GM13977 (cell line): Measurements from ENCODE around the gene LSS.

Experiments used
- DNase-seq: peaks from one replicate; pipeline ENCODE4 v3.0.0; 2012; ENCODE audit warnings: low spot score
- in situ Hi-C: fragments of 300-500 bp; cut with MboI; formaldehyde crosslinking; loops from one replicate; pipeline ENCODE4 v1.12.0; 2022; ENCODE audit warnings: low sequenced_read_pairs, low pct_unique_long_range_greater_than_20kb, mixed read lengths, inconsistent platforms; ENCODE audit not compliant: unreplicated experiment
- TF ChIP-seq, protein P1 (sequence below): IDR thresholded peaks from 2 replicates; pipeline ENCODE4 v1.5.1; 2012; ENCODE audit warnings: mild to moderate bottlenecking, control low read depth; ENCODE audit not compliant: insufficient read depth; ENCODE audit errors: extremely low read depth, missing control alignments

The LSS gene

DNA sequence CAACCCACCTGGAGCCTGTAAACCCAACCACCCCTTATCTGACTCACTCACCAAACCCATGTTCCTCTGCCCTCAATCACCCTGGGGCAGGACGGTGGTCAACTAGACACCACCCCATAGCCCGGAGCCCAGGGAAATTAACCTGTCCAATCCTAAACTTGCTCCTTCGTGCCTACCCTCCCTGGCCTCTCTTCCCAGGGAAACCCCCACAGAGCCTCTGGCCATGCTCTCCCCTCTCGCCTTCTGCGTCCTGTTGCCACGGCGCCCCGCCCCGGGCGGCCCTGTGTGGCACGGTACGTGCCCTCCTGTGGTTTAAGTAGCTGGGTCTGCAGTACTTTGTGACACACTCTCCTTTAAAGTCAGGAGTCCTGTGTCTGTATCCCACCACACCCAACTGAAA is 69.2 kb downstream of the LSS start:
- in situ Hi-C loops: no loop called here
- no peak for DNase-seq
- TF ChIP-seq, protein P1, sequence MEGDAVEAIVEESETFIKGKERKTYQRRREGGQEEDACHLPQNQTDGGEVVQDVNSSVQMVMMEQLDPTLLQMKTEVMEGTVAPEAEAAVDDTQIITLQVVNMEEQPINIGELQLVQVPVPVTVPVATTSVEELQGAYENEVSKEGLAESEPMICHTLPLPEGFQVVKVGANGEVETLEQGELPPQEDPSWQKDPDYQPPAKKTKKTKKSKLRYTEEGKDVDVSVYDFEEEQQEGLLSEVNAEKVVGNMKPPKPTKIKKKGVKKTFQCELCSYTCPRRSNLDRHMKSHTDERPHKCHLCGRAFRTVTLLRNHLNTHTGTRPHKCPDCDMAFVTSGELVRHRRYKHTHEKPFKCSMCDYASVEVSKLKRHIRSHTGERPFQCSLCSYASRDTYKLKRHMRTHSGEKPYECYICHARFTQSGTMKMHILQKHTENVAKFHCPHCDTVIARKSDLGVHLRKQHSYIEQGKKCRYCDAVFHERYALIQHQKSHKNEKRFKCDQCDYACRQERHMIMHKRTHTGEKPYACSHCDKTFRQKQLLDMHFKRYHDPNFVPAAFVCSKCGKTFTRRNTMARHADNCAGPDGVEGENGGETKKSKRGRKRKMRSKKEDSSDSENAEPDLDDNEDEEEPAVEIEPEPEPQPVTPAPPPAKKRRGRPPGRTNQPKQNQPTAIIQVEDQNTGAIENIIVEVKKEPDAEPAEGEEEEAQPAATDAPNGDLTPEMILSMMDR: no peak

DNA sequence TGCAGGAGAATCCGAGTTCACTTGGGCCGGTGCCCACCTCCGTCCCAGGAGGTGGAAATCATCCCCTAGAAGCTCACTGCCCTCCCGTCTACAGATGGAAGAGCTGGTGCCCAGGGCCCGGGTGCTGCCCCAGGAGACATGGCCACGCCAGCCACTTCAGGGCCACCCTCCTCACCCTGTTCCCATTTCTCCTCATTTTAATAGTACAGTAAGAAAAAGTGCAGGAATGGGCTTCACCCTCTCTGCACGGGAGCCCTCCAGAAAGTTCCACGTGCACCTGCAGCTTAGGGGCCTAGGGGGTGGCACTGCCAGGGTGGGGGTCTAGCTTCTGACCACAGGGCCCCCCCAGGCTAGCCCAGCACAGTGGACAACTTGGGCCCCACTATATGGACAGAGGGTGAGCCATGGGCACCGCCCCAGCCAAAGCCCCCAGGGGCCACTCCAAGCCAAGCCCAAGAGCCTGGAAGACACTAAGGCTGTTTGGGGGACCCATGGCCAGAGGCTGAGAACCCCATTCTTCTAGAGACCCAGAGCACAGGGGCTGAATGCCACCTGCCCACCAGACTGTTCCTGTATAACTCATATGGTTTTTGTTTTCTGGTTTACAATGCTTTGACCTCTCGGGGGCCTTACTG is 69.8 kb downstream of the LSS start:
- no peak for DNase-seq
- in situ Hi-C loops: no loop called here
- TF ChIP-seq, protein P1: no peak

DNA sequence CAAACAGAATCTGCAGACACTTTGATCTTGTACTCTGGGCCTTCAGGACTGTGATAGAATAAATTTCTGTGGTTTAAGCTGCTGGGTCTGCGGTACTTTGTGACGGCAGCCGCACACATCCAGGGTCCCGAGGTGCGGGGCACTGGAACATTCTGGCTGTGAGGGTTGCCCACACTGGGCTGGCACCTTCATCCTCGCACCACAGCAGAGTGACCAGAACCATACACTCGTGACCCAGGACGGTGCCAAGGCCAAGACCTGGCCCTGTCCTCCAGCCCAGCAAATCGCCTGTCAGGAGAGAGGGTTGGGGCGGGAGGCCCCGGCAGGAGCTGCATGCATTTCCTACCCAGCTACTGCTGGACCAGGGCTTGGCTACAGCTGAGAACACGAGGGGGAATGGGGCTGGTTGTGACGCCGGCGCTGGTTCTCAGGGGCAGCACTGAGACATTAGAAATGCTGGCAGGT is 70.6 kb downstream of the LSS start:
- TF ChIP-seq, protein P1: no peak
- no peak for DNase-seq
- in situ Hi-C loops: no loop called here

DNA sequence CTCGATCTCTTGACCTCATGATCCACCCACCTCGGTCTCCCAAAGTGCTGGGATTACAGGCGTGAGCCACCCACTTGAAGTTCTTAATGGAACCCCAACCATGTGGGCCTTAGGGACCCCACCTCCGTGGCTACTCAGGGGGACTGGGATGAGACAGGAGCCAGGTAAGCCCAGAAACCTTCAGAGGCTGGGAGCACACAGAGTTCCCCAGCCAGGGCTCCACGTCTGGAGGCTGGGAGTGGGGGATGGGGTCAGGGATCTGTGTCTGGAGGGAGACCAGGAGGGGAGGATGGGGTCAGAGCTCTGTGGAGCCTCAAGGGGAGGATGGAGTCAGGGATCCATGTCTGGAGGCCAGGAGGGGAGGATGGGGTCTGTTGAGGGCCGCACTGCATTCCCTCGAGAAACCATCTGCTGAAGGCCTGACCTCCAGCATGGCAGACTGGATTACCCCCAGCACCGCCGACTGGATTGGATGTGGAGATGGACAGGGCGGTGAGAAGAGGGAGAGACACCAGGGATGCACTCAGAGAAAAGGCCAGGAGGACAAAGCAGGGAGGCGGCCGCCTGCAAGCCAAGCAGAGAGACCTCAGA is 71.1 kb downstream of the LSS start:
- in situ Hi-C loops: no loop called here
- no peak for DNase-seq
- TF ChIP-seq, protein P1: no peak

DNA sequence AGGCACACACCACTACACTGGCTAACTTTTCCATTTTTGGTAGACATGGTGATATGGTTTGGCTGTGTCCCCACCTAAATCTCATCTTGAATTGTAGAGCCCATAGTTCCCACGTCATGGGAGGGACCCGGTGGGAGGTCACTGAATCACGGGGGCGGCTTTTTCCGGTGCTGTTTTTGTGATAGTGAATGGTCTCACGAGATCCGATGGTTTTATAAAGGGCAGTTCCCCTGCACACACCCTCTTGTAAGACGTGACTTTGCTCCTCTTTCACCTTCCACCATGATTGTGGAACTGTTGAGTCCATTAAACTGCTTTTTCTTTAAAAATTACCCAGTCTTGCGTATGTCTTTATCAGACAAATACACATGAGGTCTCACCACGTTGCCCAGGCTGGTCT is 71.9 kb downstream of the LSS start:
- TF ChIP-seq, protein P1: no peak
- DNase-seq: no peak
- in situ Hi-C loops: no loop called here

DNA sequence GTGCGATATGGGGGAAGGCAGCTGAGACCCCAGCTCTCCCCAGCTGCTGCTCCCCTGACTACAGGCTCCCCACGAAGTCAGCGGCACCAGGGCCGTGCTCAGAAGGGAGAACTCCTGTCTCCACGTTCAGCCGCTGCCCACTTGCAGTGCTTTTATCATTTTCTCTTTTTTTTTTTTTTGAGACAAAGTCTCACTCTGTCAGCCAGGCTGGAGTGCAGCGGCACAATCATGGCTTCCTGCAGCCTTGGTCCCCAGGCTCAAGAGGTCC is 72.3 kb downstream of the LSS start:
- in situ Hi-C loops: no loop called here
- TF ChIP-seq, protein P1: no peak
- no peak for DNase-seq
